ENCODE measurements around the gene SLC22A14. TPM values are rescaled to one million over a fixed set of nuclear protein-coding genes. Genes with fewer than 3 reads are reported as not detected.
A peak's percentile ranks its signal among the peaks of the same experiment; 100 is the strongest.

The SLC22A14 gene
- total RNA-seq, 2 donors from 2014 or later = 0.11 to 0.15 TPM

GRCh38 chr3:38334142-38335055, 52.3 kb downstream of the SLC22A14 start:
- ATAC-seq (replicated peaks) = no peak
- H3K36me3 Mint-ChIP-seq (ENCODE audit: low read depth) = no peaks in the 10 kb centered on the region

GRCh38 chr3:38335263-38335662, 53.2 kb downstream of the SLC22A14 start:
- Mint-ChIP-seq H3K9me3 (no peaks in the 10 kb centered on the region), H3K4me1 (no peaks in the 10 kb centered on the region), H3K4me3 (no peak overlapping the region), H3K36me3 (ENCODE audit: low read depth) (no peaks in the 10 kb centered on the region), H3K27ac (no peak overlapping the region), H3K27me3 (peaks cover 4% of the 10 kb centered on the region)
- ATAC-seq (replicated peaks) = no peak

More at GRCh38 chr3:38334142-38335055, 52.3 kb downstream of the SLC22A14 start:
- no peak overlapping the region for H3K4me3 Mint-ChIP-seq
- no peaks in the 10 kb centered on the region for H3K4me1 Mint-ChIP-seq
- no peaks in the 10 kb centered on the region for H3K9me3 Mint-ChIP-seq
- no peak overlapping the region for H3K27ac Mint-ChIP-seq
- peaks cover under 1% of the 10 kb centered on the region for H3K27me3 Mint-ChIP-seq

GRCh38 chr3:38337703-38338102, 55.6 kb downstream of the SLC22A14 start:
- no peaks in the 10 kb centered on the region for H3K9me3 Mint-ChIP-seq
- no peaks in the 10 kb centered on the region for H3K36me3 Mint-ChIP-seq (ENCODE audit: low read depth)
- no peak for ATAC-seq (replicated peaks)
- no peak overlapping the region for H3K27ac Mint-ChIP-seq
- H3K27me3 Mint-ChIP-seq = peaks cover 4% of the 10 kb centered on the region
- H3K4me3 Mint-ChIP-seq = no peak overlapping the region
- H3K4me1 Mint-ChIP-seq = no peaks in the 10 kb centered on the region

- no peaks in the 10 kb centered on the region for H3K9me3 Mint-ChIP-seq
- H3K4me1 Mint-ChIP-seq = no peaks in the 10 kb centered on the region
- H3K36me3 Mint-ChIP-seq (ENCODE audit: low read depth) = no peaks in the 10 kb centered on the region
- no peak overlapping the region for H3K4me3 Mint-ChIP-seq
- no peak for ATAC-seq (replicated peaks)
- no peak overlapping the region for H3K27ac Mint-ChIP-seq
- H3K27me3 Mint-ChIP-seq = peaks cover 4% of the 10 kb centered on the region
Observed at GRCh38 chr3:38343797-38344594, 61.9 kb downstream of the SLC22A14 start.

GRCh38 chr3:38345879-38346586, 63.9 kb downstream of the SLC22A14 start:
- Mint-ChIP-seq H3K36me3 (ENCODE audit: low read depth) (no peaks in the 10 kb centered on the region), H3K4me1 (no peaks in the 10 kb centered on the region), H3K4me3 (peak overlapping the region; percentile 71), H3K9me3 (no peaks in the 10 kb centered on the region), H3K27me3 (no peaks in the 10 kb centered on the region), H3K27ac (no peak overlapping the region)
- ATAC-seq (replicated peaks) = peak; percentile 35

GRCh38 chr3:38346587-38347410, 64.7 kb downstream of the SLC22A14 start, which contains the start of gene XYLB:
Gene XYLB (plus strand): TSS chr3:38346785. CDS start chr3:38346869, 84 bp downstream.
- no peaks in the 10 kb centered on the region for H3K36me3 Mint-ChIP-seq (ENCODE audit: low read depth)
- H3K27ac Mint-ChIP-seq = no peak within 1 kb of the TSS
- H3K4me3 Mint-ChIP-seq = peak within 1 kb of the TSS; percentile 71
- ATAC-seq (replicated peaks) = peak; percentile 99
- H3K27me3 Mint-ChIP-seq = no peaks in the 10 kb centered on the region
- H3K9me3 Mint-ChIP-seq = no peaks in the 10 kb centered on the region
- no peaks in the 10 kb centered on the region for H3K4me1 Mint-ChIP-seq

GRCh38 chr3:38347421-38348200, 65.5 kb downstream of the SLC22A14 start:
- no peaks in the 10 kb centered on the region for H3K4me1 Mint-ChIP-seq
- no peak overlapping the region for H3K27ac Mint-ChIP-seq
- H3K27me3 Mint-ChIP-seq = no peaks in the 10 kb centered on the region
- H3K4me3 Mint-ChIP-seq = no peak overlapping the region
- no peaks in the 10 kb centered on the region for H3K36me3 Mint-ChIP-seq (ENCODE audit: low read depth)
- no peaks in the 10 kb centered on the region for H3K9me3 Mint-ChIP-seq
- ATAC-seq (replicated peaks) = no peak

- Mint-ChIP-seq H3K4me1 (no peaks in the 10 kb centered on the region), H3K9me3 (no peaks in the 10 kb centered on the region), H3K4me3 (no peak overlapping the region), H3K36me3 (ENCODE audit: low read depth) (no peaks in the 10 kb centered on the region), H3K27ac (no peak overlapping the region), H3K27me3 (no peaks in the 10 kb centered on the region)
- ATAC-seq (replicated peaks) = no peak
Observed at GRCh38 chr3:38348903-38349302, 66.8 kb downstream of the SLC22A14 start.

GRCh38 chr3:38349684-38350359, 67.7 kb downstream of the SLC22A14 start:
- no peak for ATAC-seq (replicated peaks)
- H3K4me1 Mint-ChIP-seq = no peaks in the 10 kb centered on the region
- no peaks in the 10 kb centered on the region for H3K9me3 Mint-ChIP-seq
- no peak overlapping the region for H3K4me3 Mint-ChIP-seq
- no peaks in the 10 kb centered on the region for H3K27me3 Mint-ChIP-seq
- no peaks in the 10 kb centered on the region for H3K36me3 Mint-ChIP-seq (ENCODE audit: low read depth)
- no peak overlapping the region for H3K27ac Mint-ChIP-seq

GRCh38 chr3:38353151-38353550, 71.1 kb downstream of the SLC22A14 start:
- Mint-ChIP-seq H3K9me3 (no peaks in the 10 kb centered on the region), H3K4me3 (no peak overlapping the region), H3K4me1 (no peaks in the 10 kb centered on the region), H3K36me3 (ENCODE audit: low read depth) (no peaks in the 10 kb centered on the region), H3K27me3 (no peaks in the 10 kb centered on the region), H3K27ac (no peak overlapping the region)
- no peak for ATAC-seq (replicated peaks)

- Mint-ChIP-seq H3K4me3 (no peak overlapping the region), H3K27ac (no peak overlapping the region), H3K9me3 (no peaks in the 10 kb centered on the region), H3K27me3 (no peaks in the 10 kb centered on the region), H3K36me3 (ENCODE audit: low read depth) (no peaks in the 10 kb centered on the region), H3K4me1 (no peaks in the 10 kb centered on the region)
- no peak for ATAC-seq (replicated peaks)
Observed at GRCh38 chr3:38354588-38355330, 72.7 kb downstream of the SLC22A14 start.

GRCh38 chr3:38359038-38359437, 76.9 kb downstream of the SLC22A14 start:
- no peak for ATAC-seq (replicated peaks)
- H3K27ac Mint-ChIP-seq = no peak overlapping the region
- no peaks in the 10 kb centered on the region for H3K9me3 Mint-ChIP-seq
- H3K36me3 Mint-ChIP-seq (ENCODE audit: low read depth) = no peaks in the 10 kb centered on the region
- no peak overlapping the region for H3K4me3 Mint-ChIP-seq
- H3K4me1 Mint-ChIP-seq = peaks cover 2% of the 10 kb centered on the region
- no peaks in the 10 kb centered on the region for H3K27me3 Mint-ChIP-seq

Data from activated T-helper 17 cell treated with anti-CD3 and anti-CD28 coated beads, Interleukin-2, amount 50 U/mL, for 72 hours (primary cell).